CD4-positive, alpha-beta T cell treated with Interleukin-6 at 100 ng/mL for 8 hours (primary cell): Measurements from ENCODE around the gene ZC3H18.

Source experiments
- DNase-seq: peaks from one replicate; pipeline ENCODE4 v3.0.0-alpha.2; 2020; ENCODE audit warnings: mixed read lengths, low spot score

ZC3H18 gene

GRCh38 chr16:88626646-88627045 is 56.4 kb downstream of the ZC3H18 start:
- no peak for DNase-seq

GRCh38 chr16:88627531-88628411 is 57.6 kb downstream of the ZC3H18 start:
- DNase-seq = no peak

GRCh38 chr16:88628512-88628974 is 58.3 kb downstream of the ZC3H18 start:
- DNase-seq = no peak

- no peak for DNase-seq
Observed at GRCh38 chr16:88629835-88630234, 59.6 kb downstream of the ZC3H18 start.

- no peak for DNase-seq
Observed at GRCh38 chr16:88630433-88630832, 60.2 kb downstream of the ZC3H18 start.

- no peak for DNase-seq
Observed at GRCh38 chr16:88630941-88631340, 60.7 kb downstream of the ZC3H18 start.

GRCh38 chr16:88631384-88631783 is 61.2 kb downstream of the ZC3H18 start:
- no peak for DNase-seq

GRCh38 chr16:88631920-88632586 is 61.9 kb downstream of the ZC3H18 start:
- no peak for DNase-seq

- DNase-seq = no peak
Observed at GRCh38 chr16:88632587-88632930, 62.4 kb downstream of the ZC3H18 start.

GRCh38 chr16:88633684-88634140 is 63.5 kb downstream of the ZC3H18 start:
- DNase-seq = peak; percentile 33

- peak; percentile 47 for DNase-seq
Observed at GRCh38 chr16:88634141-88634993, 64.2 kb downstream of the ZC3H18 start.

GRCh38 chr16:88634994-88635670 is 64.9 kb downstream of the ZC3H18 start:
- DNase-seq = no peak

GRCh38 chr16:88635671-88636319 is 65.6 kb downstream of the ZC3H18 start:
- DNase-seq = no peak

GRCh38 chr16:88636488-88637265 is 66.5 kb downstream of the ZC3H18 start:
- no peak for DNase-seq

GRCh38 chr16:88638323-88639230 is 68.4 kb downstream of the ZC3H18 start, which contains the start of gene IL17C:
IL17C (plus strand) TSS chr16:88638572; CDS start chr16:88638642, 70 bp downstream.
- DNase-seq = peak; percentile 24

- no peak for DNase-seq
Observed at GRCh38 chr16:88639231-88640038, 69.2 kb downstream of the ZC3H18 start.

- no peak for DNase-seq
Observed at GRCh38 chr16:88640039-88640495, 69.9 kb downstream of the ZC3H18 start.
